ENCODE measurements around the gene SEC63. TPM values are rescaled to one million over a fixed set of nuclear protein-coding genes. Genes with fewer than 3 reads are reported as not detected.

The SEC63 gene
- total RNA-seq, 1 experiment from 2014 or later = 51.3 TPM

GRCh38 chr6:107956586-107957307, 1.3 kb downstream of the SEC63 start:
- Histone ChIP-seq H3K9me3 (ENCODE audit: control insufficient read depth in 1 of 2, insufficient read depth in 1 of 2, low read depth in 1 of 2, low read length in 2 of 2) (no peaks in the 10 kb centered on the region), H3K79me2 (ENCODE audit: insufficient read depth, low read length) (peaks cover 51% of the 10 kb centered on the region), H2AFZ (ENCODE audit: low read depth, low read length, poor library complexity, severe bottlenecking) (no peak overlapping the region), H3K36me3 (ENCODE audit: control insufficient read depth in 1 of 2, insufficient read depth in 2 of 2, low read length in 2 of 2) (no peaks in the 10 kb centered on the region), H3K4me3 (replicated peaks in 1 of 2; ENCODE audit: low read depth in 1 of 2, low read length in 2 of 2) (peak overlapping the region; percentile 95 to 98), H3K4me2 (ENCODE audit: low read length) (peak overlapping the region; percentile 86), H3K9ac (ENCODE audit: low read length) (peak overlapping the region; percentile 92), H3K27me3 (ENCODE audit: insufficient read depth, low read length) (no peaks in the 10 kb centered on the region), H3K4me1 (ENCODE audit: control insufficient read depth in 1 of 2, insufficient read depth in 2 of 2, low read length in 2 of 2) (peaks cover 9 to 20% of the 10 kb centered on the region in 2 experiments; a peak in 3 of 4 replicates), H3K9me2 (ENCODE audit: insufficient read depth) (no peaks in the 10 kb centered on the region), H3K27ac (ENCODE audit: low read depth, low read length) (peak overlapping the region; percentile 67), H4K20me1 (ENCODE audit: insufficient read depth) (no peaks in the 10 kb centered on the region)
- BruUV-seq (replicated peaks) = no TSS peak
- ChIA-PET CTCF (no interaction called here), POLR2A (no interaction called here), RAD21 (ENCODE audit: low non-redundant PET in 1 of 2, low total read pairs in 2 of 2, uncharacterized antibody in 2 of 2, unreplicated experiment in 2 of 2) (no interaction called here)
- DNase-seq (ENCODE audit: low read depth, low spot score) (no peak), ATAC-seq (no peak)
- intact Hi-C loops (cut with micrococcal nuclease) = no loop called here
- TF ChIP-seq SRF (IDR thresholded peaks at IDR 0.05; ENCODE audit: low read depth) (no peak), CBX3 (IDR thresholded peaks at IDR 0.05; ENCODE audit: low read depth) (no peak), CEBPB (IDR thresholded peaks at IDR 0.05; ENCODE audit: low read depth) (peak; percentile 36; the same call in 1 of the 2 replicates), ELF1 (IDR thresholded peaks at IDR 0.05; ENCODE audit: borderline replicate concordance, low read depth) (no peak)
- TF ChIP-seq, protein P1, sequence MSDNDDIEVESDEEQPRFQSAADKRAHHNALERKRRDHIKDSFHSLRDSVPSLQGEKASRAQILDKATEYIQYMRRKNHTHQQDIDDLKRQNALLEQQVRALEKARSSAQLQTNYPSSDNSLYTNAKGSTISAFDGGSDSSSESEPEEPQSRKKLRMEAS (IDR thresholded peaks at IDR 0.05) = peak; percentile 36; the same call in 1 of the 2 replicates

- Histone ChIP-seq H3K79me2 (ENCODE audit: insufficient read depth, low read length) (peaks cover 56% of the 10 kb centered on the region), H3K4me2 (ENCODE audit: low read length) (peak overlapping the region; percentile 86), H3K27ac (ENCODE audit: low read depth, low read length) (no peak overlapping the region), H3K9ac (ENCODE audit: low read length) (peak overlapping the region; percentile 92), H3K36me3 (ENCODE audit: control insufficient read depth in 1 of 2, insufficient read depth in 2 of 2, low read length in 2 of 2) (no peaks in the 10 kb centered on the region), H3K4me3 (replicated peaks in 1 of 2; ENCODE audit: low read depth in 1 of 2, low read length in 2 of 2) (peak overlapping the region; percentile 95 to 98), H2AFZ (ENCODE audit: low read depth, low read length, poor library complexity, severe bottlenecking) (no peak overlapping the region), H3K9me2 (ENCODE audit: insufficient read depth) (no peaks in the 10 kb centered on the region), H3K27me3 (ENCODE audit: insufficient read depth, low read length) (no peaks in the 10 kb centered on the region), H3K4me1 (ENCODE audit: control insufficient read depth in 1 of 2, insufficient read depth in 2 of 2, low read length in 2 of 2) (peaks cover 9 to 20% of the 10 kb centered on the region in 2 experiments; a peak in 3 of 4 replicates), H4K20me1 (ENCODE audit: insufficient read depth) (0 out of 2 replicates have a peak, but pooled peaks cover under 1% of the 10 kb centered on the region), H3K9me3 (ENCODE audit: control insufficient read depth in 1 of 2, insufficient read depth in 1 of 2, low read depth in 1 of 2, low read length in 2 of 2) (no peaks in the 10 kb centered on the region)
- DNase-seq (ENCODE audit: low read depth, low spot score) (no peak), ATAC-seq (no peak)
- POLR2A ChIA-PET = no interaction called here
- TSS peak; percentile 56 for BruUV-seq (replicated peaks)
- no peak for TF ChIP-seq FOSL1 (IDR thresholded peaks at IDR 0.05; ENCODE audit: low read depth)
- TF ChIP-seq JUND (IDR thresholded peaks at IDR 0.05) = no peak
- TF ChIP-seq EZH2phosphoT487 (IDR thresholded peaks at IDR 0.05; ENCODE audit: borderline replicate concordance) = no peak
- TF ChIP-seq SRF (IDR thresholded peaks at IDR 0.05; ENCODE audit: low read depth) = no peak
- TF ChIP-seq SP1 (IDR thresholded peaks at IDR 0.05; ENCODE audit: low read depth) = no peak
- no peak for TF ChIP-seq ZFX (IDR thresholded peaks at IDR 0.05)
- TF ChIP-seq REST (IDR thresholded peaks at IDR 0.05; ENCODE audit: low read depth) = no peak
- no peak for TF ChIP-seq ZNF274 (IDR thresholded peaks at IDR 0.05; ENCODE audit: low read depth, low read length)
- CTCF ChIA-PET = no interaction called here
- RAD21 ChIA-PET (ENCODE audit: low non-redundant PET in 1 of 2, low total read pairs in 2 of 2, uncharacterized antibody in 2 of 2, unreplicated experiment in 2 of 2) = no interaction called here
- intact Hi-C loops (cut with micrococcal nuclease) = no loop called here
These were observed 1.8 kb downstream of the SEC63 start for GRCh38 chr6:107956181-107956580.

Data from HCT116 (cell line).